Vagina (tissue), 2 donors: ENCODE data around the gene EIF2B2. TPM values are rescaled to one million over a fixed set of nuclear protein-coding genes. Genes with fewer than 3 reads are reported as not detected.
A peak's percentile ranks its signal among the peaks of the same experiment; 100 is the strongest.

Experiments used
- DNase-seq, 2 donors: peaks; one replicate each; pipeline ENCODE4 v3.0.0-alpha.2; 2017; ENCODE audit errors: extremely low spot score in 2 of 2
- H3K27ac ChIP-seq: fragments of 200-600 bp; sonication (generic); one replicate; pipeline ENCODE4 v1.5.1; 2019
- H3K27me3 ChIP-seq: fragments of 200-600 bp; sonication (generic); one replicate; pipeline ENCODE4 v1.5.1; 2019
- H3K36me3 ChIP-seq, 2 donors: fragments of 200-600 bp; sonication (generic); one replicate each; pipeline ENCODE4 v1.5.1; 2017 to 2019
- H3K4me1 ChIP-seq: fragments of 200-600 bp; sonication (generic); one replicate; pipeline ENCODE4 v1.5.1; 2019
- H3K4me3 ChIP-seq, 2 donors: fragments of 200-600 bp; sonication (generic); 1 replicate in 1 of 2; 2 replicates in 1 of 2; pipeline ENCODE4 v1.5.1; 2016 to 2019
- H3K9me3 ChIP-seq: fragments of 200-600 bp; sonication (generic); one replicate; pipeline ENCODE4 v1.5.1; 2019
- CTCF ChIP-seq, 3 experiments: fragments of 450-650 bp in 2 of 3; fragments of 200-600 bp in 1 of 3; sonication (generic) in 1 of 3; IDR thresholded peaks; one replicate each; pipeline ENCODE4 v1.5.1; 2017 to 2019; ENCODE audit warnings: antibody characterized with exemption in 3 of 3, mild to moderate bottlenecking in 2 of 3, moderate library complexity in 2 of 3
- POLR2A ChIP-seq, 2 donors: fragments of 450-650 bp; IDR thresholded peaks; one replicate each; pipeline ENCODE4 v1.6.1; 2017; ENCODE audit warnings: antibody characterized with exemption in 2 of 2, mild to moderate bottlenecking in 2 of 2, moderate library complexity in 2 of 2
- POLR2AphosphoS5 ChIP-seq, 2 donors: sonication (generic); formaldehyde crosslinking; IDR thresholded peaks; one replicate each; pipeline ENCODE4 v1.9.0; 2017; ENCODE audit warnings: antibody characterized with exemption in 2 of 2, mild to moderate bottlenecking in 2 of 2, low read depth in 1 of 2; ENCODE audit not compliant: insufficient read depth in 1 of 2
- intact Hi-C: fragments of 100-400 bp; cut with DNase I; formaldehyde crosslinking; loops from one replicate; pipeline ENCODE4 v1.15.1; 2023
- total RNA-seq: library from RNA; depleted of rRNA; stranded (reverse); fragments of >200 nt; gene quantifications from one replicate; pipeline ENCODE4 v1.2.3, GENCODE V29; 2016

EIF2B2 gene
- total RNA-seq, 1 donor from 2014 or later: 22.8 TPM

GRCh38 chr14:74981833-74982232 lies 20.9 kb upstream of the EIF2B2 start:
- no peak overlapping the region for H3K27ac ChIP-seq
- no peaks in the 10 kb centered on the region for H3K36me3 ChIP-seq
- H3K27me3 ChIP-seq: no peaks in the 10 kb centered on the region
- DNase-seq: no peak
- H3K4me3 ChIP-seq: no peak overlapping the region
- intact Hi-C loops: no loop called here
- no peak for TF ChIP-seq POLR2A (IDR thresholded peaks at IDR 0.05)
- TF ChIP-seq POLR2AphosphoS5 (IDR thresholded peaks at IDR 0.05; ENCODE audit: insufficient read depth in 1 of 2, low read depth in 1 of 2): no peak
- TF ChIP-seq CTCF (IDR thresholded peaks at IDR 0.05): no peak
- H3K9me3 ChIP-seq: no peaks in the 10 kb centered on the region
- peaks cover 16% of the 10 kb centered on the region for H3K4me1 ChIP-seq

GRCh38 chr14:74982661-74983060 lies 20.1 kb upstream of the EIF2B2 start:
- DNase-seq: no peak
- Histone ChIP-seq H3K4me1 (peaks cover 11% of the 10 kb centered on the region), H3K9me3 (no peaks in the 10 kb centered on the region)

GRCh38 chr14:74983343-74983742 lies 19.4 kb upstream of the EIF2B2 start:
- no peaks in the 10 kb centered on the region for H3K36me3 ChIP-seq
- peaks cover 4% of the 10 kb centered on the region for H3K4me1 ChIP-seq
- DNase-seq: no peak
- H3K4me3 ChIP-seq: no peak overlapping the region
- H3K27ac ChIP-seq: no peak overlapping the region
- no peaks in the 10 kb centered on the region for H3K9me3 ChIP-seq
- TF ChIP-seq POLR2A (IDR thresholded peaks at IDR 0.05) (no peak), POLR2AphosphoS5 (IDR thresholded peaks at IDR 0.05; ENCODE audit: insufficient read depth in 1 of 2, low read depth in 1 of 2) (peak in 1 of 2 donors; percentile 68), CTCF (IDR thresholded peaks at IDR 0.05) (no peak)
- H3K27me3 ChIP-seq: no peaks in the 10 kb centered on the region
- intact Hi-C loops: no loop called here

More at GRCh38 chr14:74982661-74983060, 20.1 kb upstream of the EIF2B2 start:
- no peaks in the 10 kb centered on the region for H3K36me3 ChIP-seq
- no peaks in the 10 kb centered on the region for H3K27me3 ChIP-seq
- H3K27ac ChIP-seq: no peak overlapping the region
- no peak overlapping the region for H3K4me3 ChIP-seq
- TF ChIP-seq CTCF (IDR thresholded peaks at IDR 0.05) (no peak), POLR2AphosphoS5 (IDR thresholded peaks at IDR 0.05; ENCODE audit: insufficient read depth in 1 of 2, low read depth in 1 of 2) (no peak), POLR2A (IDR thresholded peaks at IDR 0.05) (no peak)
- intact Hi-C loops: no loop called here

GRCh38 chr14:74984236-74985027 lies 18.3 kb upstream of the EIF2B2 start:
- Histone ChIP-seq H3K27ac (no peak overlapping the region), H3K27me3 (no peaks in the 10 kb centered on the region), H3K9me3 (no peaks in the 10 kb centered on the region), H3K4me3 (no peak overlapping the region), H3K36me3 (no peaks in the 10 kb centered on the region), H3K4me1 (no peaks in the 10 kb centered on the region)
- no peak for DNase-seq
- no peak for TF ChIP-seq CTCF (IDR thresholded peaks at IDR 0.05)
- no peak for TF ChIP-seq POLR2AphosphoS5 (IDR thresholded peaks at IDR 0.05; ENCODE audit: insufficient read depth in 1 of 2, low read depth in 1 of 2)
- no peak for TF ChIP-seq POLR2A (IDR thresholded peaks at IDR 0.05)
- intact Hi-C loops: no loop called here

GRCh38 chr14:74985028-74985310 lies 17.8 kb upstream of the EIF2B2 start:
- no peak overlapping the region for H3K4me3 ChIP-seq
- no peak for TF ChIP-seq POLR2AphosphoS5 (IDR thresholded peaks at IDR 0.05; ENCODE audit: insufficient read depth in 1 of 2, low read depth in 1 of 2)
- no peak for TF ChIP-seq CTCF (IDR thresholded peaks at IDR 0.05)
- TF ChIP-seq POLR2A (IDR thresholded peaks at IDR 0.05): no peak
- no peaks in the 10 kb centered on the region for H3K36me3 ChIP-seq
- no peaks in the 10 kb centered on the region for H3K4me1 ChIP-seq
- no peak for DNase-seq
- no peaks in the 10 kb centered on the region for H3K27me3 ChIP-seq
- no peaks in the 10 kb centered on the region for H3K9me3 ChIP-seq
- H3K27ac ChIP-seq: no peak overlapping the region
- intact Hi-C loops: no loop called here
